ENCODE measurements around the gene NXPE3. TPM values are rescaled to one million over a fixed set of nuclear protein-coding genes. Genes with fewer than 3 reads are reported as not detected.
"Not testable (repeated sequence)": the region's sequence is repeated elsewhere in the genome, so short reads cannot be mapped to it uniquely, and the experiment has no call there.

NXPE3 gene
- total and polyA plus RNA-seq, 9 donors = 5.6 to 16.4 (median 13.1) TPM

DNA sequence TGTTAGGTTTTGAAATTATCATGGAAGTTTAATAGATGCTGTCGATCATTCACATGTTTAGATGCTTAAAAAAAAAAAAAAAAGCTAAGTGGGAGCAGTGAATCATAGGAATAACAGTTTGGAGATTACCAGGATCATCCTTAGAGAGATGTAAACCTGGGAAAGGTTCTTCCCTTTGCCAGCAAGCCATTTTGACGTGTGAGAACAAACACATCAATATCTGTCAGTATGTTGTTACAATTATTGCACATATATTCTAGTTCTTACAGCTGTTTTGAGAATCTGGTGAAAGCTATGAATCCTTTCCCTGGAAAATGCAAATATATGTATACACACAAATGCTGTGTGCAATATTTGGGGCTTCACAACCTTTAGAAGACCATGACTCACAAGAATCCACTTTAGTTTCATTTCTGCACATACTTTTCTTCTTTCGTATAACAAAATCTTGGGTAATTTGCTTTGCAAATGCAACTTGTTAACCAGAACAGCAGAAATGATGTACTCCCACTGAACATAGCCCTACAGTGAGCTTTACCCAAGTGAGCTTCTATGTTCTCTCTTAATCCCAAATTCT, 82.3 kb downstream of the NXPE3 start:
- TF ChIP-seq EP300 (IDR thresholded peaks at IDR 0.05) (no peak), POLR2A (IDR thresholded peaks at IDR 0.05) (no peak)
- TF ChIP-seq, protein P1, sequence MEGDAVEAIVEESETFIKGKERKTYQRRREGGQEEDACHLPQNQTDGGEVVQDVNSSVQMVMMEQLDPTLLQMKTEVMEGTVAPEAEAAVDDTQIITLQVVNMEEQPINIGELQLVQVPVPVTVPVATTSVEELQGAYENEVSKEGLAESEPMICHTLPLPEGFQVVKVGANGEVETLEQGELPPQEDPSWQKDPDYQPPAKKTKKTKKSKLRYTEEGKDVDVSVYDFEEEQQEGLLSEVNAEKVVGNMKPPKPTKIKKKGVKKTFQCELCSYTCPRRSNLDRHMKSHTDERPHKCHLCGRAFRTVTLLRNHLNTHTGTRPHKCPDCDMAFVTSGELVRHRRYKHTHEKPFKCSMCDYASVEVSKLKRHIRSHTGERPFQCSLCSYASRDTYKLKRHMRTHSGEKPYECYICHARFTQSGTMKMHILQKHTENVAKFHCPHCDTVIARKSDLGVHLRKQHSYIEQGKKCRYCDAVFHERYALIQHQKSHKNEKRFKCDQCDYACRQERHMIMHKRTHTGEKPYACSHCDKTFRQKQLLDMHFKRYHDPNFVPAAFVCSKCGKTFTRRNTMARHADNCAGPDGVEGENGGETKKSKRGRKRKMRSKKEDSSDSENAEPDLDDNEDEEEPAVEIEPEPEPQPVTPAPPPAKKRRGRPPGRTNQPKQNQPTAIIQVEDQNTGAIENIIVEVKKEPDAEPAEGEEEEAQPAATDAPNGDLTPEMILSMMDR (IDR thresholded peaks at IDR 0.05) = no peak

DNA sequence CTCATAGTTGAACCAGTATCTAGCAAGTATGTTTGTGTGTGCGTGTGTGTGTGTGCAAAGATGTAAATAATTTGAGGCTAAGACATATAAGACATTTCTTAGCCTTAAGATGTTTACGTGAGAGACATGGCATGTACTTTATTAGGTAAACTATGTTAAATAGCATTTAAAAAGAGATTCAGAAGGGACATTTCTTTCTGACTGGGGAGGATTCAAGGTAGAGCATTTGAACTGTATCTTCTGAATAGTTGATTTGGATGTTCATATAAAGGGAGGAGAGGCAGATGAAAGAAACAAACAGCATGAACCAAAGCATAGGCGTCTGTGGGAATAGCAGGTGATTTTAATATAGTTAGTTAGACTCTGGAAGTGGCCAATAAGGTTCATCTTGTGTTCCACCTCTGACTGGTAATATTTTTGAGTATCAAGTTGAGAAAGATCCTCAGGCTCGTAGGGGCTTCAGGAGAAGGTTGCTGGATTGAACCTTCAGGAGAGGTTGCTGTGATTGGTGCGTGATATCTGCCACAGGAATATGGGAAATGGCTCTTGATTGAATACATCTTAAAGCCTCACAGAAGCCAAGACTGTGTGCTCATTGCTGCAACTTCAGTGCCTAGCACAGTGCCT, 82.9 kb downstream of the NXPE3 start:
- Histone ChIP-seq H3K27ac (no peak overlapping the region), H3K9me3 (no peaks in the 10 kb centered on the region), H3K4me1 (ENCODE audit: insufficient read depth) (no peaks in the 10 kb centered on the region), H3K27me3 (no peaks in the 10 kb centered on the region), H3K4me3 (no peak overlapping the region), H3K36me3 (no peaks in the 10 kb centered on the region)
- TF ChIP-seq, protein P1 (IDR thresholded peaks at IDR 0.05) = no peak
- no peak for TF ChIP-seq POLR2A (IDR thresholded peaks at IDR 0.05)
- TF ChIP-seq EP300 (IDR thresholded peaks at IDR 0.05) = no peak
- 75 to 83% (median 75%) methylated on average over 5 of the region's 5 CpGs for WGBS, 3 donors
- no peak for DNase-seq
- intact Hi-C loops (cut with DNase I) = loop anchor here in 1 of 4 donors (10.0 kb wide), 1 partner anchor 397 kb away; no protein-coding TSS in a partner anchor

More for the DNA sequence above, 82.3 kb downstream of the NXPE3 start:
- no peak overlapping the region for H3K27ac ChIP-seq
- intact Hi-C loops (cut with DNase I) = loop anchor here in 1 of 4 donors (10.0 kb wide), 1 partner anchor 396 kb away; no protein-coding TSS in a partner anchor
- WGBS, 3 donors = 82 to 89% (median 89%) methylated on average over 3 of the region's 3 CpGs
- no peaks in the 10 kb centered on the region for H3K27me3 ChIP-seq
- no peaks in the 10 kb centered on the region for H3K9me3 ChIP-seq
- no peak for DNase-seq
- no peaks in the 10 kb centered on the region for H3K36me3 ChIP-seq
- H3K4me1 ChIP-seq (ENCODE audit: insufficient read depth) = no peaks in the 10 kb centered on the region
- no peak overlapping the region for H3K4me3 ChIP-seq

GRCh38 chr3:101862416-101863165, 83.6 kb downstream of the NXPE3 start:
- WGBS, 3 donors = 86 to 89% (median 87%) methylated on average over 3 of the region's 3 CpGs
- TF ChIP-seq, protein P1 (IDR thresholded peaks at IDR 0.05) = no peak
- no peak for TF ChIP-seq POLR2A (IDR thresholded peaks at IDR 0.05)
- TF ChIP-seq EP300 (IDR thresholded peaks at IDR 0.05) = no peak
- no peaks in the 10 kb centered on the region for H3K9me3 ChIP-seq
- H3K27me3 ChIP-seq = no peaks in the 10 kb centered on the region
- intact Hi-C loops (cut with DNase I) = loop anchor here in 1 of 4 donors (10.0 kb wide), 1 partner anchor 398 kb away; no protein-coding TSS in a partner anchor
- H3K4me3 ChIP-seq = no peak overlapping the region
- H3K4me1 ChIP-seq (ENCODE audit: insufficient read depth) = no peaks in the 10 kb centered on the region
- no peak overlapping the region for H3K27ac ChIP-seq
- no peaks in the 10 kb centered on the region for H3K36me3 ChIP-seq
- DNase-seq = no peak

- intact Hi-C loops (cut with DNase I) = loop anchor here in 1 of 4 donors (10.0 kb wide), 1 partner anchor 400 kb away; no protein-coding TSS in a partner anchor
- not testable (repeated sequence) for DNase-seq; H3K9me3 ChIP-seq; H3K27ac ChIP-seq; H3K4me3 ChIP-seq; H3K4me1 ChIP-seq (ENCODE audit: insufficient read depth); H3K36me3 ChIP-seq; H3K27me3 ChIP-seq
- 97 to 99% (median 97%) methylated on average over 7 of the region's 7 CpGs for WGBS, 3 donors
Observed at GRCh38 chr3:101864926-101865325, 85.9 kb downstream of the NXPE3 start.
